ENCODE results near the gene CIT.
"Not testable (repeated sequence)": the region's sequence is repeated elsewhere in the genome, so short reads cannot be mapped to it uniquely, and the experiment has no call there.

The CIT gene

GRCh38 chr12:119911182-119911581, 34.1 kb upstream of the CIT start:
- TF ChIP-seq CTCF (IDR thresholded peaks at IDR 0.05; ENCODE audit: extremely low read depth, missing control alignments): no peak
- DNase-seq (ENCODE audit: low spot score): no peak

GRCh38 chr12:119910586-119910985, 33.5 kb upstream of the CIT start:
- DNase-seq (ENCODE audit: low spot score): no peak
- no peak for TF ChIP-seq CTCF (IDR thresholded peaks at IDR 0.05; ENCODE audit: extremely low read depth, missing control alignments)

DNA sequence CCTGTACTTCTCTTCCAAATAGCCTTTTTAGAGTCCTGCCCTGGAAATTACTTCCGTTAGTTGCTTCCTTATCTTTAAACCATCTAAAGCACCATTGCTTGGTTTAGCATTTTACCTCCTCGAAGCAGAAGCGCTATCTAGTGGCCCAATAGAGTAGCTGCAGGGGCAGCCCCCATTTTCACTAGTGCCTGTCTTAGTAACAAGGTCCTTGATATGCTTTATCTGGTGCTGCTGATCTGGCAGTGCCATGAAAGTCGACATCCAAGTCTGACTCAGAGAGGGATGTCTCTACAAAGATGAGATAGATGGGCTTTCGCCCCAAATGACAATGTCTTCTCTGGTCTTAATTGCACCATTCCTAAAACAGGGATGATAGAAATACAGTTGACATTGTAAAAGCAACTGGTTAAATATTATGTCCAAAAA, 25.0 kb upstream of the CIT start:
- DNase-seq (ENCODE audit: low spot score): peak; percentile 78
- TF ChIP-seq CTCF (IDR thresholded peaks at IDR 0.05; ENCODE audit: extremely low read depth, missing control alignments): peak; percentile 86

- TF ChIP-seq CTCF (IDR thresholded peaks at IDR 0.05; ENCODE audit: extremely low read depth, missing control alignments): no peak
- DNase-seq (ENCODE audit: low spot score): no peak
Measured at GRCh38 chr12:119901670-119902069, 24.6 kb upstream of the CIT start.

- no peak for DNase-seq (ENCODE audit: low spot score)
- no peak for TF ChIP-seq CTCF (IDR thresholded peaks at IDR 0.05; ENCODE audit: extremely low read depth, missing control alignments)
Measured at GRCh38 chr12:119894916-119895315, 17.8 kb upstream of the CIT start.

DNA sequence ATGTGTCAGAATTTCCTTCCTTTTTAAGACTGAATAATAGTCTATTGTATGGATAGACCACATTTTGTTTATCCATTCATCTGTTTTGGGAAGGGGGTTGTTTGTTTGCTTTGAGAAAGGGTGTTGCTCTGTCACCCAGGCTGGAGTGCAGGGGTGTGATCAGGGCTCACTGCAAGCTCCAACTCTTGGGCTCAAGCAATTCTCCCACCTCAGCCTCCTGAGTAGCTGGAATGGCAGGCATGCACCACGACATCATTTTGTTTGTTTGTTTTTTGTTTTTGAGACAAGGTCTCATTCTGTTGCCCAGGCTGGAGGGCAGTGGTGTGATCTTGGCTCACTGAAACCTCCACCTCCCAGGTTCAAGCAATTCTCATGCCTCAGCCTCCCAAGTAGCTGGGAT, 15.5 kb upstream of the CIT start:
- DNase-seq (ENCODE audit: low spot score): not testable (repeated sequence)

DNA sequence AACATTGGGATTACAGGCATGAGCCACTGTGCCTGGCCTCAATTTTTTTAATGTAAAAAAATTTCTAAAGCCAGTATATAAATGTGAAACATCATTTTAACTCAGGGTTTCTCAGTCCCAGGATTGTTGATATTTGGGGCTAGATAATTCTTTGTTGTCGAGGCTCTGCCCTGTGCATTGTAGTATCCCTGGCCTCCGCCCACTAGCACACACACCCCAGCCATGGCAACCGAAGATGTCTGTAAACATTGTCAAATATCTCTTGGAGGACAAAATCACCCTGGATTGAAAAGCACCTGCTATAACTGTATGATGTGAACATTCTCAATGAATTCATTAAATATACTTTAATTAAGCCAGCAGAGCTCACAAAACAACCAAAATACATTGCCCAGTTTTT, 8.4 kb upstream of the CIT start:
- no peak for TF ChIP-seq CTCF (IDR thresholded peaks at IDR 0.05; ENCODE audit: extremely low read depth, missing control alignments)
- no peak for DNase-seq (ENCODE audit: low spot score)

GRCh38 chr12:119883791-119884190, 6.7 kb upstream of the CIT start:
- not testable (repeated sequence) for DNase-seq (ENCODE audit: low spot score)

DNA sequence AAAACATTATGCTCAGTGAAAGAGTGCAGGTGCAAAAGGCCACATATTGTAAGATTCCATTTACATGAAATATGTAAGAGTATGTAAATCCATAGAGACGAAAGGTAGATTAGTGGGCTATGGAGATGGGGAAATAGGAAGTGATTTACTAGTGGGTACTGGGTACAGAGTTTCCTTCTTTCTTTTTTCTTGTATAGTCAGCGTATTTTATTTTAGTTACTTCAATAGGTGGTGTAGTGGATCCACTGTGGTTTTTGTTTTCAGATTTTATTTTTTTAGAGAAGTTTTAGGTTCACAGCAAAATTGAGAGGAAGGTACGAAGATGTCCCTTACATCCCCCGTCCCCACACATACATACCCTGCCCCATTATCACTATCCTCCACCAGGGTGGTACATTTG, 6.1 kb upstream of the CIT start:
- DNase-seq (ENCODE audit: low spot score): no peak
- no peak for TF ChIP-seq CTCF (IDR thresholded peaks at IDR 0.05; ENCODE audit: extremely low read depth, missing control alignments)
